H9 (cell line): Measurements from ENCODE around the gene EOGT. TPM values are rescaled to one million over a fixed set of nuclear protein-coding genes. Genes with fewer than 3 reads are reported as not detected.

Source experiments
- DNase-seq: peaks from one replicate; pipeline ENCODE4 v3.0.0-alpha.2; 2017
- H2AFZ ChIP-seq: one replicate; pipeline ENCODE4 v1.6.1; 2013; ENCODE audit warnings: mild to moderate bottlenecking, low read length, control low read depth, moderate library complexity
- H2AK5ac ChIP-seq: 2 replicates; pipeline ENCODE4 v1.6.1; 2013; ENCODE audit warnings: low read length, control low read depth, mixed read lengths; ENCODE audit not compliant: insufficient read length
- H2BK120ac ChIP-seq: one replicate; pipeline ENCODE4 v1.6.1; 2013; ENCODE audit warnings: low read depth, mild to moderate bottlenecking, low read length, control low read depth, inconsistent platforms; ENCODE audit not compliant: poor library complexity, severe bottlenecking
- H2BK12ac ChIP-seq: 2 replicates; pipeline ENCODE4 v1.6.1; 2013; ENCODE audit warnings: low read length, control low read depth, mixed read lengths, low read depth; ENCODE audit not compliant: insufficient read length
- H2BK15ac ChIP-seq: 2 replicates; pipeline ENCODE4 v1.6.1; 2013; ENCODE audit warnings: low read depth, low read length, control low read depth
- H2BK20ac ChIP-seq: one replicate; pipeline ENCODE4 v1.6.1; 2013; ENCODE audit warnings: low read depth, mild to moderate bottlenecking, low read length, control low read depth, inconsistent platforms; ENCODE audit not compliant: poor library complexity, severe bottlenecking
- H2BK5ac ChIP-seq: 2 replicates; pipeline ENCODE4 v1.6.1; 2013; ENCODE audit warnings: low read length, control low read depth, mixed read lengths; ENCODE audit not compliant: insufficient read length
- H3K14ac ChIP-seq: 2 replicates; pipeline ENCODE4 v1.6.1; 2013; ENCODE audit warnings: low read length, control low read depth; ENCODE audit not compliant: insufficient read depth
- H3K18ac ChIP-seq: 2 replicates; pipeline ENCODE4 v1.6.1; 2013; ENCODE audit warnings: low read depth, mild to moderate bottlenecking, mixed read lengths, low read length, control low read depth; ENCODE audit not compliant: insufficient read length
- H3K23ac ChIP-seq: 2 replicates; pipeline ENCODE4 v1.6.1; 2013; ENCODE audit warnings: low read length, control low read depth, mixed read lengths, low read depth; ENCODE audit not compliant: insufficient read length
- H3K23me2 ChIP-seq: 2 replicates; pipeline ENCODE4 v1.6.1; 2013; ENCODE audit warnings: low read depth, mild to moderate bottlenecking, mixed read lengths, low read length, control low read depth; ENCODE audit not compliant: insufficient read length, poor library complexity, severe bottlenecking
- H3K27ac ChIP-seq: 2 replicates; pipeline ENCODE4 v1.5.1; 2013; ENCODE audit warnings: low read length, control low read depth, mixed read lengths, low read depth; ENCODE audit not compliant: insufficient read length
- H3K27me3 ChIP-seq: 2 replicates; pipeline ENCODE4 v1.6.1; 2013; ENCODE audit warnings: low read length, control low read depth, inconsistent platforms; ENCODE audit not compliant: insufficient read depth
- H3K4ac ChIP-seq: 2 replicates; pipeline ENCODE4 v1.6.1; 2013; ENCODE audit warnings: low read depth, mild to moderate bottlenecking, control low read depth, inconsistent platforms, low read length, moderate library complexity
- H3K4me1 ChIP-seq: 2 replicates; pipeline ENCODE4 v1.6.1; 2013; ENCODE audit warnings: low read length, control low read depth, inconsistent platforms; ENCODE audit not compliant: insufficient read depth
- H3K4me2 ChIP-seq: 2 replicates; pipeline ENCODE4 v1.6.1; 2013; ENCODE audit warnings: low read length, control low read depth, mixed read lengths; ENCODE audit not compliant: insufficient read length, insufficient read depth
- H3K56ac ChIP-seq: 2 replicates; pipeline ENCODE4 v1.6.1; 2013; ENCODE audit warnings: low read depth, mild to moderate bottlenecking, mixed read lengths, low read length, control low read depth; ENCODE audit not compliant: insufficient read length
- H3K79me1 ChIP-seq: 2 replicates; pipeline ENCODE4 v1.6.1; 2013; ENCODE audit warnings: low read depth, mild to moderate bottlenecking, moderate library complexity, low read length, control low read depth, inconsistent platforms; ENCODE audit not compliant: insufficient read depth, poor library complexity, severe bottlenecking
- H3K79me2 ChIP-seq: 2 replicates; pipeline ENCODE4 v1.6.1; 2013; ENCODE audit warnings: low read length, control low read depth, inconsistent platforms; ENCODE audit not compliant: insufficient read depth
- H3K9ac ChIP-seq: 2 replicates; pipeline ENCODE4 v1.6.1; 2013; ENCODE audit warnings: low read length, control low read depth, mixed read lengths; ENCODE audit not compliant: insufficient read length; ENCODE audit errors: extremely low read depth
- H3K9me3 ChIP-seq: one replicate; pipeline ENCODE4 v1.6.1; 2013; ENCODE audit warnings: low read depth, low read length, inconsistent platforms; ENCODE audit not compliant: control insufficient read depth
- H3T11ph ChIP-seq: one replicate; pipeline ENCODE4 v1.6.1; 2013; ENCODE audit warnings: mild to moderate bottlenecking, low read length, control low read depth, inconsistent platforms
- H4K20me1 ChIP-seq: one replicate; pipeline ENCODE4 v1.6.1; 2013; ENCODE audit not compliant: control insufficient read depth, insufficient read length, insufficient read depth
- H4K5ac ChIP-seq: 2 replicates; pipeline ENCODE4 v1.6.1; 2013; ENCODE audit warnings: low read depth, mild to moderate bottlenecking, mixed read lengths, low read length, control low read depth; ENCODE audit not compliant: insufficient read length
- H4K8ac ChIP-seq: replicated peaks from 2 replicates; pipeline ENCODE4 v1.6.1; 2013; ENCODE audit warnings: low read length, control low read depth, mixed read lengths, low read depth; ENCODE audit not compliant: insufficient read length
- H4K91ac ChIP-seq: 2 replicates; pipeline ENCODE4 v1.6.1; 2013; ENCODE audit warnings: low read depth, mild to moderate bottlenecking, moderate library complexity, mixed read lengths, low read length, control low read depth; ENCODE audit not compliant: insufficient read length
- H3K27ac Mint-ChIP-seq, 3 experiments: 2 replicates in 2 of 3; 3 replicates in 1 of 3; pipeline ENCODE4 v1.8.0; 2020 to 2021; ENCODE audit warnings: mixed read lengths in 3 of 3, mild to moderate bottlenecking in 1 of 3, moderate library complexity in 1 of 3
- H3K27me3 Mint-ChIP-seq: 2 replicates; pipeline ENCODE4 v1.8.0; 2021; ENCODE audit warnings: low read depth, mild to moderate bottlenecking, moderate library complexity, mixed read lengths
- H3K36me3 Mint-ChIP-seq, 3 experiments: 2 replicates in 2 of 3; 3 replicates in 1 of 3; pipeline ENCODE4 v1.8.0; 2020 to 2021; ENCODE audit warnings: low read depth in 3 of 3, mixed read lengths in 3 of 3; ENCODE audit not compliant: insufficient read depth in 1 of 3
- H3K4me1 Mint-ChIP-seq, 2 experiments: 2 replicates each; pipeline ENCODE4 v1.8.0; 2020; ENCODE audit warnings: mixed read lengths in 2 of 2
- H3K4me3 Mint-ChIP-seq, 2 experiments: 2 replicates in 1 of 2; 3 replicates in 1 of 2; pipeline ENCODE4 v1.8.0; 2020 to 2021; ENCODE audit warnings: mild to moderate bottlenecking in 2 of 2, mixed read lengths in 2 of 2, moderate library complexity in 1 of 2
- H3K9me3 Mint-ChIP-seq, 2 experiments: 2 replicates in 1 of 2; 3 replicates in 1 of 2; pipeline ENCODE4 v1.8.0; 2020; ENCODE audit warnings: mild to moderate bottlenecking in 2 of 2, mixed read lengths in 2 of 2, moderate library complexity in 1 of 2
- WGBS: extraction: QIAGEN DNeasy Blood & Tissue Kit; methylation state at CpG from one replicate; pipeline ENCODE4 v1.1.7; 2013; ENCODE audit warnings: missing lambda C conversion rate, low lambda C conversion rate, mixed read lengths; ENCODE audit not compliant: insufficient read length; ENCODE audit errors: extremely low coverage; 5-methylcytosine and 5-hydroxymethylcytosine counted together
- total RNA-seq: library from RNA; stranded (reverse); gene quantifications from 2 replicates; pipeline ENCODE4 v1.2.1, GENCODE V29; 2021
- TF ChIP-seq, protein P1 (sequence below): fragments of 200-600 bp; sonication (generic); conservative IDR thresholded peaks from 3 replicates; pipeline ENCODE4 v1.8.0; 2021; ENCODE audit warnings: antibody characterized with exemption, mild to moderate bottlenecking

EOGT gene
- total RNA-seq, 1 experiment from 2014 or later: 30.5 TPM

- no peak overlapping the region for H2BK15ac ChIP-seq
- H4K91ac ChIP-seq: no peak overlapping the region
- no peak overlapping the region for H3K56ac ChIP-seq
- H2BK5ac ChIP-seq: no peak overlapping the region
- no peak overlapping the region for H3K23ac ChIP-seq
- no peak overlapping the region for H3K4ac ChIP-seq
- TF ChIP-seq, protein P1, sequence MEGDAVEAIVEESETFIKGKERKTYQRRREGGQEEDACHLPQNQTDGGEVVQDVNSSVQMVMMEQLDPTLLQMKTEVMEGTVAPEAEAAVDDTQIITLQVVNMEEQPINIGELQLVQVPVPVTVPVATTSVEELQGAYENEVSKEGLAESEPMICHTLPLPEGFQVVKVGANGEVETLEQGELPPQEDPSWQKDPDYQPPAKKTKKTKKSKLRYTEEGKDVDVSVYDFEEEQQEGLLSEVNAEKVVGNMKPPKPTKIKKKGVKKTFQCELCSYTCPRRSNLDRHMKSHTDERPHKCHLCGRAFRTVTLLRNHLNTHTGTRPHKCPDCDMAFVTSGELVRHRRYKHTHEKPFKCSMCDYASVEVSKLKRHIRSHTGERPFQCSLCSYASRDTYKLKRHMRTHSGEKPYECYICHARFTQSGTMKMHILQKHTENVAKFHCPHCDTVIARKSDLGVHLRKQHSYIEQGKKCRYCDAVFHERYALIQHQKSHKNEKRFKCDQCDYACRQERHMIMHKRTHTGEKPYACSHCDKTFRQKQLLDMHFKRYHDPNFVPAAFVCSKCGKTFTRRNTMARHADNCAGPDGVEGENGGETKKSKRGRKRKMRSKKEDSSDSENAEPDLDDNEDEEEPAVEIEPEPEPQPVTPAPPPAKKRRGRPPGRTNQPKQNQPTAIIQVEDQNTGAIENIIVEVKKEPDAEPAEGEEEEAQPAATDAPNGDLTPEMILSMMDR: no peak
- no peak overlapping the region for H2AFZ ChIP-seq
- H3K4me1 ChIP-seq: no peaks in the 10 kb centered on the region
- DNase-seq: no peak
- H3K9ac ChIP-seq: no peak overlapping the region
- H3K27ac Mint-ChIP-seq: no peak overlapping the region
- H3K4me1 Mint-ChIP-seq: no peaks in the 10 kb centered on the region
- H2BK120ac ChIP-seq: no peak overlapping the region
- no peaks in the 10 kb centered on the region for H3K9me3 Mint-ChIP-seq
- H3K14ac ChIP-seq: no peak overlapping the region
- H3K4me2 ChIP-seq: no peak overlapping the region
- H3K9me3 ChIP-seq: no peaks in the 10 kb centered on the region
- H2AK5ac ChIP-seq: no peak overlapping the region
- no peaks in the 10 kb centered on the region for H3K27me3 ChIP-seq
- H2BK20ac ChIP-seq: no peak overlapping the region
- no peak overlapping the region for H4K5ac ChIP-seq
- no peaks in the 10 kb centered on the region for H4K20me1 ChIP-seq
- no peak overlapping the region for H3T11ph ChIP-seq
- no peak overlapping the region for H3K27ac ChIP-seq
- no peak overlapping the region for H3K4me3 Mint-ChIP-seq
- H3K18ac ChIP-seq: no peak overlapping the region
- no peaks in the 10 kb centered on the region for H3K23me2 ChIP-seq
- no peak overlapping the region for H2BK12ac ChIP-seq
- peaks cover 26 to 74% (median 33%) of the 10 kb centered on the region in 3 experiments; a peak in 6 of 7 replicates for H3K36me3 Mint-ChIP-seq
- H3K27me3 Mint-ChIP-seq: no peaks in the 10 kb centered on the region
- H4K8ac ChIP-seq: no peak overlapping the region
- H3K79me1 ChIP-seq: no peaks in the 10 kb centered on the region
- no CpG with 5 or more reads among the region's 1 CpG for WGBS
- H3K79me2 ChIP-seq: no peaks in the 10 kb centered on the region
These were observed 13.9 kb downstream of the EOGT start for GRCh38 chr3:68999605-69000004.
